Ramos (cell line): ENCODE measurements around the gene LHCGR.
"Not testable (repeated sequence)": the region's sequence is repeated elsewhere in the genome, so short reads cannot be mapped to it uniquely, and the experiment has no call there.

ENCODE experiments used
- in situ Hi-C: fragments of 300-500 bp; cut with MboI; formaldehyde crosslinking; loops from one replicate; pipeline ENCODE4 v1.14.3; 2022; ENCODE audit warnings: low sequenced_read_pairs; ENCODE audit not compliant: unreplicated experiment

Gene LHCGR

GRCh38 chr2:48749291-48750127 lies 6.0 kb downstream of the LHCGR start:
- in situ Hi-C loops: no loop called here

GRCh38 chr2:48747319-48747718 lies 8.2 kb downstream of the LHCGR start:
- in situ Hi-C loops: no loop called here

GRCh38 chr2:48739236-48739635 lies 16.3 kb downstream of the LHCGR start:
- in situ Hi-C loops: not testable (repeated sequence)

- in situ Hi-C loops: no loop called here
Measured at GRCh38 chr2:48738806-48739205, 16.7 kb downstream of the LHCGR start.

- in situ Hi-C loops: no loop called here
Measured at GRCh38 chr2:48736251-48736650, 19.3 kb downstream of the LHCGR start.

- in situ Hi-C loops: no loop called here
Measured at GRCh38 chr2:48734576-48735303, 20.8 kb downstream of the LHCGR start.

- in situ Hi-C loops: no loop called here
Measured at GRCh38 chr2:48733067-48733503, 22.4 kb downstream of the LHCGR start.

GRCh38 chr2:48728840-48729239 lies 26.7 kb downstream of the LHCGR start:
- in situ Hi-C loops: no loop called here

GRCh38 chr2:48728295-48728694 lies 27.2 kb downstream of the LHCGR start:
- in situ Hi-C loops: no loop called here

GRCh38 chr2:48727560-48727959 lies 28.0 kb downstream of the LHCGR start:
- in situ Hi-C loops: no loop called here

GRCh38 chr2:48725696-48726494 lies 29.6 kb downstream of the LHCGR start:
- in situ Hi-C loops: no loop called here

GRCh38 chr2:48724278-48724677 lies 31.2 kb downstream of the LHCGR start:
- in situ Hi-C loops: no loop called here

GRCh38 chr2:48723129-48723528 lies 32.4 kb downstream of the LHCGR start:
- in situ Hi-C loops: no loop called here

GRCh38 chr2:48722391-48722790 lies 33.1 kb downstream of the LHCGR start:
- in situ Hi-C loops: no loop called here

GRCh38 chr2:48721158-48721557 lies 34.4 kb downstream of the LHCGR start:
- in situ Hi-C loops: no loop called here

GRCh38 chr2:48719480-48720177 lies 35.9 kb downstream of the LHCGR start:
- in situ Hi-C loops: no loop called here

- in situ Hi-C loops: no loop called here
Measured at GRCh38 chr2:48717846-48718245, 37.7 kb downstream of the LHCGR start.

GRCh38 chr2:48715956-48716355 lies 39.6 kb downstream of the LHCGR start:
- in situ Hi-C loops: no loop called here

GRCh38 chr2:48715042-48715899 lies 40.3 kb downstream of the LHCGR start:
- in situ Hi-C loops: no loop called here
